B cell (primary cell): Measurements from ENCODE around the gene TRAF5. TPM values are rescaled to one million over a fixed set of nuclear protein-coding genes. Genes with fewer than 3 reads are reported as not detected.

Experiments used
- ATAC-seq: fragments of 200-7000 bp; cut with Tn5 transposase; one replicate; pipeline ENCODE4 v1.10.0; 2021; ENCODE audit warnings: low read depth, mild to moderate bottlenecking, moderate number of reproducible peaks, moderate library complexity
- CTCF ChIA-PET: fragments of 350-600 bp; sonication (Branson Sonifier 250); formaldehyde crosslinking; loops from one replicate; lab custom pipeline; 2021; ENCODE audit warnings: antibody characterized with exemption, inconsistent platforms; lab: Charles Lee
- POLR2A ChIA-PET: fragments of 350-600 bp; sonication (Branson Sonifier 250); formaldehyde crosslinking; loops from one replicate; lab custom pipeline; 2021; ENCODE audit warnings: antibody characterized with exemption; lab: Charles Lee
- DNase-seq: peaks from one replicate; pipeline ENCODE4 v3.0.0; 2013
- H2AFZ ChIP-seq: 2 replicates; pipeline ENCODE4 v1.6.1; 2012; ENCODE audit warnings: mild to moderate bottlenecking, low read depth, low read length; ENCODE audit not compliant: insufficient read depth, poor library complexity, severe bottlenecking
- H3K27ac ChIP-seq, 2 donors: 1 replicate in 1 of 2; 2 replicates in 1 of 2; pipeline ENCODE4 v1.5.1; 2012 to 2013; ENCODE audit warnings: low read length in 2 of 2, mild to moderate bottlenecking in 2 of 2, moderate library complexity in 1 of 2
- H3K27me3 ChIP-seq, 4 experiments: fragments of 200-600 bp in 1 of 4; sonication (generic) in 1 of 4; replicated peaks in 1 of 4; 1 replicate in 2 of 4; 2 replicates in 2 of 4; pipeline versions ENCODE4 v1.6.1 to v1.7.0; 2013 to 2016; ENCODE audit warnings: low read length in 3 of 4, mild to moderate bottlenecking in 2 of 4, mixed read lengths in 1 of 4, moderate library complexity in 1 of 4; ENCODE audit not compliant: insufficient read depth in 4 of 4, control insufficient read depth in 3 of 4; ENCODE audit errors: control extremely low read depth in 1 of 4
- H3K36me3 ChIP-seq, 2 experiments: replicated peaks in 1 of 2; 1 replicate in 1 of 2; 2 replicates in 1 of 2; pipeline versions ENCODE4 v1.6.1 to v1.7.1; 2013; ENCODE audit warnings: low read length in 1 of 2; ENCODE audit not compliant: insufficient read depth in 2 of 2, control insufficient read depth in 1 of 2; ENCODE audit errors: control extremely low read depth in 1 of 2, extremely low read depth in 1 of 2
- H3K4me1 ChIP-seq, 2 donors: fragments of 200-600 bp in 1 of 2; sonication (generic) in 1 of 2; 1 replicate in 1 of 2; 2 replicates in 1 of 2; pipeline versions ENCODE4 v1.5.1 to v1.6.1; 2013 to 2017; ENCODE audit warnings: low read length in 2 of 2; ENCODE audit not compliant: control insufficient read depth in 2 of 2, insufficient read depth in 2 of 2
- H3K4me2 ChIP-seq: replicated peaks from 2 replicates; pipeline ENCODE3; 2012; ENCODE audit warnings: mild to moderate bottlenecking, low read depth, low read length; ENCODE audit not compliant: poor library complexity, severe bottlenecking
- H3K4me3 ChIP-seq, 5 experiments: fragments of 200-600 bp in 1 of 5; sonication (generic) in 1 of 5; 1 replicate in 3 of 5; 2 replicates in 2 of 5; pipeline versions ENCODE4 v1.5.1 to v1.7.0; 2011 to 2016; ENCODE audit warnings: low read length in 4 of 5, mild to moderate bottlenecking in 4 of 5, low read depth in 2 of 5, control low read depth in 1 of 5, moderate library complexity in 1 of 5; ENCODE audit not compliant: insufficient read depth in 1 of 5; ENCODE audit errors: control extremely low read depth in 1 of 5, extremely low read depth in 1 of 5
- H3K79me2 ChIP-seq: fragments of 200-600 bp; sonication (generic); one replicate; pipeline ENCODE4 v1.6.0; 2016; ENCODE audit warnings: low read length; ENCODE audit not compliant: control insufficient read depth, insufficient read depth
- H3K9ac ChIP-seq: fragments of 200-600 bp; sonication (generic); 2 replicates; pipeline ENCODE4 v1.6.1; 2017; ENCODE audit warnings: mild to moderate bottlenecking, low read length, moderate library complexity
- H3K9me3 ChIP-seq, 3 donors: one replicate each; pipeline versions ENCODE4 v1.6.1 to v1.7.1; 2013; ENCODE audit warnings: low read length in 2 of 3; ENCODE audit not compliant: control insufficient read depth in 2 of 3, insufficient read depth in 1 of 3; ENCODE audit errors: control extremely low read depth in 1 of 3
- H4K20me1 ChIP-seq: 2 replicates; pipeline ENCODE4 v1.6.0; 2012; ENCODE audit warnings: mild to moderate bottlenecking, low read length; ENCODE audit not compliant: insufficient read depth, control insufficient read depth, poor library complexity, severe bottlenecking
- H3K27ac Mint-ChIP-seq: one replicate; pipeline ENCODE4 v1.8.0; 2021; ENCODE audit warnings: mixed read lengths
- H3K27me3 Mint-ChIP-seq: one replicate; pipeline ENCODE4 v1.8.0; 2021; ENCODE audit warnings: mixed read lengths
- H3K4me1 Mint-ChIP-seq: one replicate; pipeline ENCODE4 v1.8.0; 2021; ENCODE audit warnings: mixed read lengths
- H3K4me3 Mint-ChIP-seq: one replicate; pipeline ENCODE4 v1.8.0; 2021; ENCODE audit warnings: mixed read lengths
- H3K9me3 Mint-ChIP-seq: one replicate; pipeline ENCODE4 v1.8.0; 2022; ENCODE audit warnings: mixed read lengths; ENCODE audit not compliant: insufficient read depth
- EZH2 ChIP-seq: IDR thresholded peaks from 2 replicates; pipeline ENCODE4 v1.6.1; 2012; ENCODE audit warnings: borderline replicate concordance, low read depth, mild to moderate bottlenecking, moderate library complexity, low read length; ENCODE audit not compliant: insufficient read depth, poor library complexity, severe bottlenecking
- WGBS: methylation state at CpG from one replicate; pipeline ENCODE4 v1.1.5; 2013; ENCODE audit warnings: missing lambda C conversion rate; ENCODE audit not compliant: insufficient coverage; 5-methylcytosine and 5-hydroxymethylcytosine counted together
- intact Hi-C: fragments of 100-400 bp; cut with micrococcal nuclease; formaldehyde crosslinking; loops from one replicate; pipeline ENCODE4 v1.10.0; 2022
- polyA plus RNA-seq: library from polyadenylated mRNA; depleted of rRNA; stranded (reverse); fragments of >200 nt; gene quantifications from 2 replicates; pipeline ENCODE4 v1.2.3, GENCODE V29; 2012
- total RNA-seq, 2 donors: library from RNA; stranded (reverse); fragments of 120-200 nt in 1 of 2; gene quantifications; 1 replicate in 1 of 2; 2 replicates in 1 of 2; pipeline versions ENCODE4 v1.2.3 to v1.2.4, GENCODE V29; 2013 to 2022
- TF ChIP-seq, protein P1 (sequence below): fragments of 200-600 bp; IDR thresholded peaks from one replicate; pipeline ENCODE4 v1.8.0; 2022; ENCODE audit warnings: antibody characterized with exemption, mild to moderate bottlenecking

TRAF5 gene
- total and polyA plus RNA-seq, 2 donors (not counting 1 experiment from before 2014, with no cell fraction given), result 129 to 143 TPM

DNA sequence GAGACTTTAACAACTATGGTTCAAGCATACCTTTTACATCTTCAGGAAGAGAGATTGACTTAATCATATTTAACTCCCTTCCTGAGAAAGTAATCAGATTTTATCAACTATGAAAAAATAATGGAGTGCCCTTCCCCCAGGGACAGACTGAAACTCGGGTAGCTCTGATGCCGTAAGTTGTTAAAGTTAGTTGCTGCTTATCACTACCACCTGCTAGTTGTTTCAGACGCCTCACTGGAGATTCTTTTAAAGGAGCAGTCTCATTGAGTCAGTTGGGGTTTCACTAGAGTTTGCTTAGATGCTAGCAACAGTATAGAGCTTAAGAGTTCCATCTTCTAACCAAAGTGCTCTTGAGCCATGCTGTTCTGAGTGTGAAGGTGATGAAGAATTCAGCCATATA lies 17.0 kb upstream of the TRAF5 start:
- Histone ChIP-seq H3K4me1 (no peaks in the 10 kb centered on the region), H3K4me3 (no peak overlapping the region), H3K27ac (peak overlapping the region in 1 of 2 donors; percentile 21), H3K9ac (no peak overlapping the region), H3K4me2 (no peak overlapping the region), H3K36me3 (peaks cover 0 to 39% of the 10 kb centered on the region in 2 experiments), H4K20me1 (no peaks in the 10 kb centered on the region), H2AFZ (no peak overlapping the region), H3K9me3 (no peaks in the 10 kb centered on the region), H3K79me2 (no peaks in the 10 kb centered on the region), H3K27me3 (no peaks in the 10 kb centered on the region)
- Mint-ChIP-seq H3K4me1 (no peaks in the 10 kb centered on the region), H3K27ac (no peak overlapping the region), H3K9me3 (no peaks in the 10 kb centered on the region), H3K27me3 (no peaks in the 10 kb centered on the region), H3K4me3 (no peak overlapping the region)
- WGBS, result no CpG with 5 or more reads among the region's 3 CpGs
- POLR2A ChIA-PET, result no interaction called here
- DNase-seq (no peak), ATAC-seq (no peak)
- CTCF ChIA-PET, result interaction anchor here (0.7 kb wide), 1 partner anchor 167 kb away, joined by 3 read pairs; no protein-coding TSS in a partner anchor
- TF ChIP-seq EZH2, result no peak
- TF ChIP-seq, protein P1, sequence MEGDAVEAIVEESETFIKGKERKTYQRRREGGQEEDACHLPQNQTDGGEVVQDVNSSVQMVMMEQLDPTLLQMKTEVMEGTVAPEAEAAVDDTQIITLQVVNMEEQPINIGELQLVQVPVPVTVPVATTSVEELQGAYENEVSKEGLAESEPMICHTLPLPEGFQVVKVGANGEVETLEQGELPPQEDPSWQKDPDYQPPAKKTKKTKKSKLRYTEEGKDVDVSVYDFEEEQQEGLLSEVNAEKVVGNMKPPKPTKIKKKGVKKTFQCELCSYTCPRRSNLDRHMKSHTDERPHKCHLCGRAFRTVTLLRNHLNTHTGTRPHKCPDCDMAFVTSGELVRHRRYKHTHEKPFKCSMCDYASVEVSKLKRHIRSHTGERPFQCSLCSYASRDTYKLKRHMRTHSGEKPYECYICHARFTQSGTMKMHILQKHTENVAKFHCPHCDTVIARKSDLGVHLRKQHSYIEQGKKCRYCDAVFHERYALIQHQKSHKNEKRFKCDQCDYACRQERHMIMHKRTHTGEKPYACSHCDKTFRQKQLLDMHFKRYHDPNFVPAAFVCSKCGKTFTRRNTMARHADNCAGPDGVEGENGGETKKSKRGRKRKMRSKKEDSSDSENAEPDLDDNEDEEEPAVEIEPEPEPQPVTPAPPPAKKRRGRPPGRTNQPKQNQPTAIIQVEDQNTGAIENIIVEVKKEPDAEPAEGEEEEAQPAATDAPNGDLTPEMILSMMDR, result no peak
- intact Hi-C loops, result no loop called here

DNA sequence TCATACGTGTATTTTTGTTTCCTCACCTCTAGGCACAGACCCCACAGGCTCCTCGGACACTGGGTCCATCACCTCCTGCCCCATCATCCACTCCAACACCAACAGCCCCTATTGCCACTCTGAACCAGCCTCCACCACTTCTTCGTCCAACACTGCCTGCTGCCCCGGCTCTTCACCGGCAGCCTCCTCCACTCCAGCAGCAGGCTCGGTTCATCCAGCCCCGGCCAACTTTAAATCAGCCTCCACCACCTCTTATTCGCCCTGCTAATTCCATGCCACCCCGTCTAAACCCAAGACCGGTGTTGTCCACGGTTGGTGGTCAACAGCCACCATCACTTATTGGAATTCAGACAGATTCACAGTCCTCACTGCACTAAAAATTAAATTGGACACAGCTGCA lies 13.2 kb upstream of the TRAF5 start:
- POLR2A ChIA-PET, result no interaction called here
- CTCF ChIA-PET, result interaction anchor here (0.7 to 1.1 kb wide), 3 partner anchors 10 to 163 kb away, joined by 4 to 6 read pairs (median 5); no protein-coding TSS in a partner anchor
- H3K4me3 ChIP-seq, result no peak overlapping the region

More for the DNA sequence above, 13.2 kb upstream of the TRAF5 start:
- Mint-ChIP-seq H3K27ac (no peak overlapping the region), H3K4me1 (no peaks in the 10 kb centered on the region), H3K9me3 (no peaks in the 10 kb centered on the region), H3K27me3 (no peaks in the 10 kb centered on the region), H3K4me3 (no peak overlapping the region)
- no peaks in the 10 kb centered on the region for H3K79me2 ChIP-seq
- no peak overlapping the region for H3K27ac ChIP-seq
- no peaks in the 10 kb centered on the region for H3K9me3 ChIP-seq
- no peak for DNase-seq
- H3K9ac ChIP-seq, result no peak overlapping the region
- no peaks in the 10 kb centered on the region for H4K20me1 ChIP-seq
- peaks cover 3 to 41% of the 10 kb centered on the region in 2 experiments for H3K36me3 ChIP-seq
- intact Hi-C loops, result no loop called here
- TF ChIP-seq, protein P1, result no peak
- TF ChIP-seq EZH2, result no peak
- no peak overlapping the region for H2AFZ ChIP-seq
- no peak for ATAC-seq
- no peaks in the 10 kb centered on the region for H3K27me3 ChIP-seq
- WGBS, result 94% methylated on average over 11 of the region's 11 CpGs
- no peaks in the 10 kb centered on the region for H3K4me1 ChIP-seq
- H3K4me2 ChIP-seq, result no peak overlapping the region
